GM23338 (cell line): ENCODE data around the gene IMPDH1. TPM values are rescaled to one million over a fixed set of nuclear protein-coding genes. Genes with fewer than 3 reads are reported as not detected.

Experiments
- ATAC-seq: fragments of 200-7000 bp; cut with Tn5 transposase; 3 replicates; pipeline ENCODE4 v1.9.1; 2020
- DNase-seq: peaks from one replicate; pipeline ENCODE4 v3.0.0-alpha.2; 2015; ENCODE audit warnings: low spot score
- H2AFZ ChIP-seq: fragments of 200-600 bp; sonication (generic); 2 replicates; pipeline ENCODE4 v1.8.0; 2016; ENCODE audit warnings: antibody characterized with exemption, mild to moderate bottlenecking, moderate library complexity
- H3F3A ChIP-seq: fragments of 200-600 bp; sonication (generic); replicated peaks from 2 replicates; pipeline ENCODE4 v1.8.0; 2017; ENCODE audit warnings: antibody characterized with exemption, mixed run types, low read depth
- H3K27ac ChIP-seq: fragments of 200-600 bp; sonication (generic); 2 replicates; pipeline ENCODE4 v1.6.1; 2016; ENCODE audit warnings: low read depth
- H3K27me3 ChIP-seq: fragments of 200-600 bp; sonication (generic); 2 replicates; pipeline ENCODE4 v1.8.0; 2016; ENCODE audit warnings: mild to moderate bottlenecking, mixed run types, moderate library complexity; ENCODE audit not compliant: insufficient read depth
- H3K36me3 ChIP-seq: fragments of 200-600 bp; sonication (generic); 2 replicates; pipeline ENCODE4 v1.8.0; 2016; ENCODE audit warnings: mild to moderate bottlenecking; ENCODE audit not compliant: insufficient read depth
- H3K4me1 ChIP-seq: fragments of 200-600 bp; sonication (generic); 2 replicates; pipeline ENCODE4 v1.8.0; 2016; ENCODE audit warnings: mild to moderate bottlenecking, moderate library complexity; ENCODE audit not compliant: insufficient read depth
- H3K4me2 ChIP-seq: fragments of 200-600 bp; sonication (generic); 2 replicates; pipeline ENCODE4 v1.7.1; 2017; ENCODE audit warnings: mixed run types
- H3K4me3 ChIP-seq: fragments of 200-600 bp; sonication (generic); 2 replicates; pipeline ENCODE4 v1.6.1; 2016; ENCODE audit warnings: mixed run types
- H3K79me2 ChIP-seq: fragments of 200-600 bp; sonication (generic); replicated peaks from 2 replicates; pipeline ENCODE4 v1.8.0; 2017; ENCODE audit warnings: mild to moderate bottlenecking; ENCODE audit not compliant: insufficient read depth
- H3K9me2 ChIP-seq: fragments of 200-600 bp; sonication (generic); 2 replicates; pipeline ENCODE4 v1.8.0; 2017; ENCODE audit not compliant: insufficient read depth
- H4K20me1 ChIP-seq: fragments of 200-600 bp; sonication (generic); replicated peaks from 2 replicates; pipeline ENCODE4 v1.8.0; 2017; ENCODE audit warnings: mild to moderate bottlenecking; ENCODE audit not compliant: insufficient read depth
- H3K27ac Mint-ChIP-seq: 2 replicates; pipeline ENCODE4 v1.8.0; 2020; ENCODE audit warnings: inconsistent platforms, mild to moderate bottlenecking, moderate library complexity, mixed read lengths
- H3K27me3 Mint-ChIP-seq: 3 replicates; pipeline ENCODE4 v1.8.0; 2022; ENCODE audit warnings: low read depth, mild to moderate bottlenecking, moderate library complexity, mixed read lengths, inconsistent platforms; ENCODE audit not compliant: insufficient read depth, poor library complexity
- H3K36me3 Mint-ChIP-seq: 3 replicates; pipeline ENCODE4 v1.8.0; 2021; ENCODE audit warnings: low read depth, mild to moderate bottlenecking, inconsistent platforms, moderate library complexity, mixed read lengths
- H3K4me1 Mint-ChIP-seq: 3 replicates; pipeline ENCODE4 v1.8.0; 2020; ENCODE audit warnings: mild to moderate bottlenecking, inconsistent platforms, mixed read lengths
- H3K4me3 Mint-ChIP-seq: 3 replicates; pipeline ENCODE4 v1.8.0; 2021; ENCODE audit warnings: moderate library complexity, mild to moderate bottlenecking, inconsistent platforms, mixed read lengths
- H3K9me3 Mint-ChIP-seq: 3 replicates; pipeline ENCODE4 v1.8.0; 2020; ENCODE audit warnings: moderate library complexity, mild to moderate bottlenecking, inconsistent platforms, mixed read lengths
- CREB1 ChIP-seq: fragments of 250-450 bp; sonication (Bioruptor Pico); IDR thresholded peaks from 2 replicates; pipeline ENCODE4 v1.5.0; 2020; ENCODE audit warnings: low read depth, mild to moderate bottlenecking, moderate library complexity
- CTCF ChIP-seq, 2 experiments: fragments of 200-600 bp in 1 of 2; sonication (generic) in 1 of 2; conservative IDR thresholded peaks; 2 replicates each; pipeline versions ENCODE4 v1.5.1 to v1.6.1; 2016 to 2017; ENCODE audit warnings: antibody characterized with exemption in 2 of 2, low read depth in 2 of 2, mild to moderate bottlenecking in 2 of 2, moderate library complexity in 1 of 2
- ETS1 ChIP-seq: IDR thresholded peaks from 2 replicates; pipeline ENCODE4 v1.6.1; 2016; ENCODE audit warnings: antibody characterized with exemption
- EZH2 ChIP-seq: fragments of 200-600 bp; sonication (generic); IDR thresholded peaks from one replicate; pipeline ENCODE4 v1.8.0; 2017; ENCODE audit warnings: antibody characterized with exemption, mild to moderate bottlenecking, low read depth; ENCODE audit not compliant: unreplicated experiment
- EZH2phosphoT487 ChIP-seq: fragments of 200-600 bp; sonication (generic); IDR thresholded peaks from one replicate; pipeline ENCODE4 v1.8.1; 2018; ENCODE audit warnings: antibody characterized with exemption; ENCODE audit not compliant: unreplicated experiment
- JUNB ChIP-seq: IDR thresholded peaks from one replicate; pipeline ENCODE4 v1.6.1; 2016; ENCODE audit warnings: antibody characterized with exemption; ENCODE audit not compliant: unreplicated experiment
- NANOG ChIP-seq: IDR thresholded peaks from 2 replicates; pipeline ENCODE4 v1.6.1; 2016; ENCODE audit warnings: antibody characterized with exemption, borderline replicate concordance
- STAT1 ChIP-seq: IDR thresholded peaks from one replicate; pipeline ENCODE4 v1.6.1; 2016; ENCODE audit warnings: antibody characterized with exemption; ENCODE audit not compliant: unreplicated experiment
- ZNF114 ChIP-seq: fragments of 250-450 bp; sonication (Bioruptor Pico); IDR thresholded peaks from 2 replicates; pipeline ENCODE4 v1.5.0; 2020; ENCODE audit warnings: mild to moderate bottlenecking, moderate library complexity
- ZNF331 ChIP-seq: fragments of 250-450 bp; sonication (Bioruptor Pico); IDR thresholded peaks from 2 replicates; pipeline ENCODE4 v1.5.0; 2020; ENCODE audit warnings: low read depth, mild to moderate bottlenecking, moderate library complexity
- polyA plus RNA-seq: library from polyadenylated mRNA; unstranded; fragments of >200 nt; fragmentation: Nextera tagmentation; extraction: Ambion mirVana; gene quantifications from 2 replicates; pipeline ENCODE4 v1.2.1, GENCODE V29; 2016
- total RNA-seq: library from RNA; depleted of rRNA; stranded (reverse); fragments of >200 nt; shearing (Covaris generic); gene quantifications from 2 replicates; pipeline ENCODE4 v1.2.3, GENCODE V29; 2014
- TF ChIP-seq, protein P1 (sequence below): fragments of 250-450 bp; sonication (Bioruptor Pico); IDR thresholded peaks from 2 replicates; pipeline ENCODE4 v1.5.0; 2020; ENCODE audit warnings: mild to moderate bottlenecking, moderate library complexity

Gene IMPDH1
- total and polyA plus RNA-seq, 2 experiments from 2014 or later = 16.4 to 48.3 TPM

DNA sequence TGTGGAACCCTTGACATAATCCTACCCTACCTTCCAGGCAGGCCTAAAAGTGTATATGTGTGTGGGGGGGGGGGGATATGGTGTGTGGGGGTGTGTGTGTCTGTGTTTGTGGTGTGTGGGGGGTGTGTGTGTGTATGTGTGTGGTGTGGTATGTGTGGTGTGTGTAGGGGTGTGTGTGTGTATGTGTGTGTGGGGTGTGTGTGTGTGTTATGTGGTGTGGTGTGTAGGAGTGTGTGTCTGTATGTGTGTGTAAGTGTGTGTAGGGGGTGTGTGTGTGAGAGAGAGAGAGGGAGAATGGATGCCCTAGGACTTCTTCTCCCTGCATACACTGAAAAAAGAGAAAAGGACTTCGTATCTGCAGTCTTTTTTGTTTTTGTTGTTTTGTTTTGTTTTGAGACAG, 12.3 kb upstream of the IMPDH1 start:
- Histone ChIP-seq H3K4me1 (no peaks in the 10 kb centered on the region), H2AFZ (no peak overlapping the region), H3F3A (no peaks in the 10 kb centered on the region), H4K20me1 (no peaks in the 10 kb centered on the region), H3K4me3 (no peak overlapping the region), H3K27me3 (no peaks in the 10 kb centered on the region), H3K36me3 (no peaks in the 10 kb centered on the region), H3K4me2 (no peak overlapping the region), H3K9me2 (no peaks in the 10 kb centered on the region), H3K27ac (no peak overlapping the region), H3K79me2 (no peaks in the 10 kb centered on the region)
- no peak overlapping the region for H3K4me3 Mint-ChIP-seq
- H3K27me3 Mint-ChIP-seq = peaks cover 10% of the 10 kb centered on the region
- DNase-seq (no peak), ATAC-seq (no peak)
- H3K9me3 Mint-ChIP-seq = no peaks in the 10 kb centered on the region
- no peaks in the 10 kb centered on the region for H3K36me3 Mint-ChIP-seq
- H3K27ac Mint-ChIP-seq = no peak overlapping the region
- TF ChIP-seq ZNF114 (CRISPR knock-in tag) (no peak), EZH2 (no peak), EZH2phosphoT487 (no peak), ZNF331 (CRISPR knock-in tag) (no peak), STAT1 (no peak), CTCF (conservative IDR thresholded peaks at IDR 0.05; ENCODE audit: low read depth in 2 of 2) (no peak), CREB1 (no peak), NANOG (no peak), ETS1 (no peak), JUNB (no peak)
- TF ChIP-seq, protein P1, sequence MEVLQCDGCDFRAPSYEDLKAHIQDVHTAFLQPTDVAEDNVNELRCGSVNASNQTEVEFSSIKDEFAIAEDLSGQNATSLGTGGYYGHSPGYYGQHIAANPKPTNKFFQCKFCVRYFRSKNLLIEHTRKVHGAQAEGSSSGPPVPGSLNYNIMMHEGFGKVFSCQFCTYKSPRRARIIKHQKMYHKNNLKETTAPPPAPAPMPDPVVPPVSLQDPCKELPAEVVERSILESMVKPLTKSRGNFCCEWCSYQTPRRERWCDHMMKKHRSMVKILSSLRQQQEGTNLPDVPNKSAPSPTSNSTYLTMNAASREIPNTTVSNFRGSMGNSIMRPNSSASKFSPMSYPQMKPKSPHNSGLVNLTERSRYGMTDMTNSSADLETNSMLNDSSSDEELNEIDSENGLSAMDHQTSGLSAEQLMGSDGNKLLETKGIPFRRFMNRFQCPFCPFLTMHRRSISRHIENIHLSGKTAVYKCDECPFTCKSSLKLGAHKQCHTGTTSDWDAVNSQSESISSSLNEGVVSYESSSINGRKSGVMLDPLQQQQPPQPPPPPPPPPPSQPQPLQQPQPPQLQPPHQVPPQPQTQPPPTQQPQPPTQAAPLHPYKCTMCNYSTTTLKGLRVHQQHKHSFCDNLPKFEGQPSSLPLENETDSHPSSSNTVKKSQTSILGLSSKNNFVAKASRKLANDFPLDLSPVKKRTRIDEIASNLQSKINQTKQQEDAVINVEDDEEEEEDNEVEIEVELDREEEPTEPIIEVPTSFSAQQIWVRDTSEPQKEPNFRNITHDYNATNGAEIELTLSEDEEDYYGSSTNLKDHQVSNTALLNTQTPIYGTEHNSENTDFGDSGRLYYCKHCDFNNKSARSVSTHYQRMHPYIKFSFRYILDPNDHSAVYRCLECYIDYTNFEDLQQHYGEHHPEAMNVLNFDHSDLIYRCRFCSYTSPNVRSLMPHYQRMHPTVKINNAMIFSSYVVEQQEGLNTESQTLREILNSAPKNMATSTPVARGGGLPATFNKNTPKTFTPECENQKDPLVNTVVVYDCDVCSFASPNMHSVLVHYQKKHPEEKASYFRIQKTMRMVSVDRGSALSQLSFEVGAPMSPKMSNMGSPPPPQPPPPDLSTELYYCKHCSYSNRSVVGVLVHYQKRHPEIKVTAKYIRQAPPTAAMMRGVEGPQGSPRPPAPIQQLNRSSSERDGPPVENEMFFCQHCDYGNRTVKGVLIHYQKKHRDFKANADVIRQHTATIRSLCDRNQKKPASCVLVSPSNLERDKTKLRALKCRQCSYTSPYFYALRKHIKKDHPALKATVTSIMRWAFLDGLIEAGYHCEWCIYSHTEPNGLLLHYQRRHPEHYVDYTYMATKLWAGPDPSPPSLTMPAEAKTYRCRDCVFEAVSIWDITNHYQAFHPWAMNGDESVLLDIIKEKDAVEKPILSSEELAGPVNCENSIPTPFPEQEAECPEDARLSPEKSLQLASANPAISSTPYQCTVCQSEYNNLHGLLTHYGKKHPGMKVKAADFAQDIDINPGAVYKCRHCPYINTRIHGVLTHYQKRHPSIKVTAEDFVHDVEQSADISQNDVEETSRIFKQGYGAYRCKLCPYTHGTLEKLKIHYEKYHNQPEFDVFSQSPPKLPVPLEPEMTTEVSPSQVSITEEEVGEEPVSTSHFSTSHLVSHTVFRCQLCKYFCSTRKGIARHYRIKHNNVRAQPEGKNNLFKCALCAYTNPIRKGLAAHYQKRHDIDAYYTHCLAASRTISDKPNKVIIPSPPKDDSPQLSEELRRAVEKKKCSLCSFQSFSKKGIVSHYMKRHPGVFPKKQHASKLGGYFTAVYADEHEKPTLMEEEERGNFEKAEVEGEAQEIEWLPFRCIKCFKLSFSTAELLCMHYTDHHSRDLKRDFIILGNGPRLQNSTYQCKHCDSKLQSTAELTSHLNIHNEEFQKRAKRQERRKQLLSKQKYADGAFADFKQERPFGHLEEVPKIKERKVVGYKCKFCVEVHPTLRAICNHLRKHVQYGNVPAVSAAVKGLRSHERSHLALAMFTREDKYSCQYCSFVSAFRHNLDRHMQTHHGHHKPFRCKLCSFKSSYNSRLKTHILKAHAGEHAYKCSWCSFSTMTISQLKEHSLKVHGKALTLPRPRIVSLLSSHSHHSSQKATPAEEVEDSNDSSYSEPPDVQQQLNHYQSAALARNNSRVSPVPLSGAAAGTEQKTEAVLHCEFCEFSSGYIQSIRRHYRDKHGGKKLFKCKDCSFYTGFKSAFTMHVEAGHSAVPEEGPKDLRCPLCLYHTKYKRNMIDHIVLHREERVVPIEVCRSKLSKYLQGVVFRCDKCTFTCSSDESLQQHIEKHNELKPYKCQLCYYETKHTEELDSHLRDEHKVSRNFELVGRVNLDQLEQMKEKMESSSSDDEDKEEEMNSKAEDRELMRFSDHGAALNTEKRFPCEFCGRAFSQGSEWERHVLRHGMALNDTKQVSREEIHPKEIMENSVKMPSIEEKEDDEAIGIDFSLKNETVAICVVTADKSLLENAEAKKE (CRISPR knock-in tag) = no peak
- no peaks in the 10 kb centered on the region for H3K4me1 Mint-ChIP-seq
